Effector CD8-positive, alpha-beta T cell (primary cell): ENCODE data around the gene CORO7.

Source experiments
- DNase-seq: peaks from one replicate; lab custom pipeline; 2025; lab: John Stamatoyannopoulos, UW

The CORO7 gene

GRCh38 chr16:4371357-4372000 lies 44.9 kb downstream of the CORO7 start, which contains the start of gene VASN:
TSS of gene VASN (plus strand) at chr16:4371848. CDS start at chr16:4380878, 9,030 bp downstream.
- DNase-seq: peak; percentile 73

- no peak for DNase-seq
These were observed 45.6 kb downstream of the CORO7 start for GRCh38 chr16:4370570-4371356.

DNA sequence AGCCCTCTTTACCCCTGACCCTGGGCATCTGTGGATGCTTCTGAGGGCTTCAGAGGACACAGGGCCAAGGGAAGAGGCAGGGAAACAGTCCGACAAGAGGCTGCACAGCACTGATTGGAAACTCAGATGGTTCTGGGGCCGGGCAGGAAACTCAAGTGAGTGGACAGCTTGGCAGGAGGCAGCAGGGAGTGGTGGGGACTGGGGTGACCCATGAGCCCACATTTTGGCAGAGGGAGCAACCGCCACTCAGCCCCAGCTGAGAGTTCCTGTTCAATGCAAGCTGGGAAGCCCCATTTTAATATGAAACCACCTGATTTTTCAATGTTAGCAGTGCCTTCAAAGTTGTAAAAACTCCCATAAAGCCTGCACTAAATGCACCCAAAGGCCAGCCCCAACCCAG lies 46.2 kb downstream of the CORO7 start:
- no peak for DNase-seq

DNA sequence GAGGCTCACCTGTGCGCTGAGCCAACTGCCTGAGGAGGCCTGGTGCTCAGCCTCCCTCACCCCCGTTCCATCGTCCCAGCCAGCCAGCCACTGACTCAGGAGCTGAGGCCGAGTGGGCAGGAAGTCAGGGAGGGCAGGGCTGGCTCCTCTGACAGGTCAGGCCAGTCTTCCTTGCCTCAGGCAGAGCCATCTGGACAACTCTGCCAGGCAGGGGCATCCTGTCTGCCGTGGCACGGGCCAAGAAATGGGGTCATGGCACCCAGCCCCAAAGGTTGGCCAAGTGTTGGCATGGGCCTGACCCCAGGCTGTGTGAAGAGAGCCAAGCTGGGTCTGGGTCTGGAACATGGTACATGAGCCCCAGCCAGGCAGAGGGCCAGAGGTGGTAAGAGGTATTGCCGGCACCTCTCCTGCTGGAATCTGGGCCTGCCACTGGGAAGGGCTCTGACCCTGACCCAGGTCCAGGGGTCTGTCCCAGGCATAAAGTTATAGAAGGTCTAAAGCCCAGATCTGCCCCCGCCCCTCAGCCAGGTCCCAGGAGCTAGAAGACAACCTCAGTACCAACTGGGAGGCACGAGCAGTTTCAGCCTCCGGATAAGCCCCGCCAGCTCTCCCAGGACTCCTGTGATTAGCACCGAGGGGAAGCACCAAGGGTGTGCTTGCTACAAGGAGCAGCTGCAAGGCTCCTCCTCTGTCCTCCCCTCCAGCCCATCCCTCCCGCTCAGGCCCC lies 47.2 kb downstream of the CORO7 start:
- no peak for DNase-seq

DNA sequence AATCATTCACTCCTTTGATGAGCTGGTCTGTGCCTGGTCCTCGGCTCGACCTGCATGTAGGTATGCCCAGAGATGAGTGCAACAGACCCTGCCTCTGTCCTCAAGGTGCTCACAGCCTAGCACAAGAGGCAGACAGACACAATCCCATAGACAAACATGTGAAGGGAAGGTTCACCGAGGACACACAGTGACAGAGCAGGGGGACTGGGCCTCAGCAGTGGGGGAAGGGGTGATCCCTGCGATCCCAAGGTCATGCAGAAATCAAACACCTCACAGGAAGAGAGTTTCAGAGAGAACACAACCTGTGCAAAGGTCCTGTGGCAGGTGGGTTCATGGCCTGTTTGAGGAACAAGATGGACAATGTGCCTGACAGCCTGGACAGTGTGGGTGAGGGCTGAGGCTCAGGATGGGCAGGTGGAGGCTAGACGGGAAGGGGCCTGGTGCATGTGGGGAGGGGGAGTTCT lies 49.0 kb downstream of the CORO7 start:
- no peak for DNase-seq

- DNase-seq: no peak
These were observed 50.4 kb downstream of the CORO7 start for GRCh38 chr16:4366016-4366415.

GRCh38 chr16:4365615-4366014 lies 50.8 kb downstream of the CORO7 start:
- no peak for DNase-seq

- DNase-seq: no peak
These were observed 51.4 kb downstream of the CORO7 start for GRCh38 chr16:4365014-4365406.

- DNase-seq: no peak
These were observed 52.0 kb downstream of the CORO7 start for GRCh38 chr16:4364196-4365013.

GRCh38 chr16:4362476-4363135 lies 53.8 kb downstream of the CORO7 start:
- no peak for DNase-seq

DNA sequence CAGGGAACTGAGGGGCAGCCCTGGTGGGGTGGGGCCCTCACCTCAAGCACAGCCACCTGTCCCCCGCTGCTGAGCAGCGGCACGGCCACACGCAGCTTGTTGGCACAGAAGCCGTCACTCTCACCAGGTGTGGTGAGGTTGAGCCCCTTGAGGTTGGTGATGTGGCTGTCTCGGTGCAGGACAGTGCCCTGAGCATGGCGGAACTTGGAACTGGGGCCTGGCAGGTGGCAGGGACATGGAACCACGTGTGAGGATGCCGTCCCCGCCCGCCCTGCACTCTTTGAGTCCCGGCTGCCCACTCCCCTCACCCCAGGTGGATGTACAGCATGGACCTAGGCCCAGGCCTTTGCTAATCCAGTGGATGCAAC lies 54.5 kb downstream of the CORO7 start:
- DNase-seq: no peak

DNA sequence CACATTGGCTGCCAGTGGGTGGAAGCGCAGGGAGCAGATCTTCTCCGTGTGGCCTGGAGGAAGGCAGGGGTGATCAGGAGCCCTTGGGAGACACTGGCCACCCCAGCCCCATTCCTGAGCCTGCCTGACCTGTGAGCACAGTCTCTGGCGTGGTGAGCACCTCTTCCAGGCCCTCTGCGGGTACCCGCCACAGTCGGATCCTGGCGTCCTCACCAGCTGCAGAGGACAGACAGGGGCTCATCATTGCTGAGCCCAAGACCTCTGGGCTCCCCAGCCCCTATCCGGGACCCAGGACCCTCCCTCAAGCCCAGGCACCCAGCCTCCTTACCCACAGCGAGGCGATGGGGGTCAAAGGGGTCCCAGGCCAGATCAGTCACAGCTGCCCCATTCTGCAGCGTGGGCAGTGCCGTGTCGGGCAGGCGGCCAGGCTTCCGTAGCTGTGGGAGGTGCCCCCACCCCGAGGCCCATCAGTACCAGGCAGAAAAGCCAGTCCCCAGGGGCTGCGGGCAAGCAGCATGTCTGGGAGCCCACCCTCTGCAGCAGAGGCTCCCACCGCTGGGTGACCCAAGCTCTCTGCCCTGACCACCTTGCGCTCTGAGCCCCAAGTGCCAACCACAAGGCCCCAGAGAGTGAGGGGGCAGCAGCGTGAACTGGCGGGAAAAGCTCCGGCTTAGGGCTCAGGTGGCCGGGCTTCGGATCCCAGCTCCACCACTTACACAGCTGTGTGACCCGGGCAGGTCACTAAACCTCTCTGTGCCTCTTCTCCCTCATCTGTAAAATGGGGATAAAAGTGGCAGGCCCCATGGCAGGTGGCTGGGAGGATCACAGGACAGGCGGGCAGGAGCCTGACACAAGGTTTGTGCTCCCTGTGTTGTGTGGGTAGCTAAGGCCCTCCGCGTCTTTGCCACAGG lies 55.1 kb downstream of the CORO7 start:
- no peak for DNase-seq

GRCh38 chr16:4360538-4361021 lies 55.8 kb downstream of the CORO7 start:
- no peak for DNase-seq

DNA sequence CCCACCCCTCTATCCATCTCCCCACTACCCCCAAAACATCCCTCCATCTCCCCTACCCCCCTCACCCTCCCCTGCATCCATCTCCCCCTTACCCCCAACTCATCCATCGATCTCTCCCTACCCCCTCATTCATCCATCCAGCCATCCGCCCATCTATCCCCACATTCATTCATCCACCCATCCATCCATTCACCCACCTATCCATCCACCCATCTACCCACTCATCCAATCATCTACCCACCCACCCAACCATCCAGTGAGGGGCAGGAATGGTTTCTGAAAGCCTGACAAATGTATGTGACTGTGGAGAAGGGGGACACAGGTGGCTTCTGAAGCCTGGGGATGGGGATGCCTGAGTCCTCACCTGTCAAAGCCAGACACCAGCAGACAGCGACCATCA lies 56.5 kb downstream of the CORO7 start:
- no peak for DNase-seq

GRCh38 chr16:4358831-4359561 lies 57.4 kb downstream of the CORO7 start:
- DNase-seq: peak; percentile 67

DNA sequence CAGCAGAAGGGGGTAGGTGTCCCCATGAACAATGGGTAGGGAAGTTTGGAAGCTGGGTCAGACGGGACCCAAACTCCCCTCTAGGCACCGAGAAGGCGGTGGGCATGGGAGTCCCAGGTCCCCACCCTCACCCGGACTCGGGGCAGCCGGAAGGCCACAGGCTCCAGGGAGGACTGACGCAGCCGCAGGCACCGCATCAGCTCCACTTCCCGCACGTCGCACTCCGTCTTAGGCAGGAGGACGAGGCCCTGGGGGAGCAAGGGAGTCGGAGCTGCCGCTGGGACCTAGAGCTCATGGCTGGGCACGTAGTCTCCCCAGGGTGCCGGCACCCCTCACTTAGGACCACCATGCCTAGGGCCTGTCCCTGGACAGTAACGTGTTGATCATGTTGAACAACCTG lies 58.2 kb downstream of the CORO7 start:
- DNase-seq: no peak

- no peak for DNase-seq
These were observed 59.6 kb downstream of the CORO7 start for GRCh38 chr16:4356820-4357219.

DNA sequence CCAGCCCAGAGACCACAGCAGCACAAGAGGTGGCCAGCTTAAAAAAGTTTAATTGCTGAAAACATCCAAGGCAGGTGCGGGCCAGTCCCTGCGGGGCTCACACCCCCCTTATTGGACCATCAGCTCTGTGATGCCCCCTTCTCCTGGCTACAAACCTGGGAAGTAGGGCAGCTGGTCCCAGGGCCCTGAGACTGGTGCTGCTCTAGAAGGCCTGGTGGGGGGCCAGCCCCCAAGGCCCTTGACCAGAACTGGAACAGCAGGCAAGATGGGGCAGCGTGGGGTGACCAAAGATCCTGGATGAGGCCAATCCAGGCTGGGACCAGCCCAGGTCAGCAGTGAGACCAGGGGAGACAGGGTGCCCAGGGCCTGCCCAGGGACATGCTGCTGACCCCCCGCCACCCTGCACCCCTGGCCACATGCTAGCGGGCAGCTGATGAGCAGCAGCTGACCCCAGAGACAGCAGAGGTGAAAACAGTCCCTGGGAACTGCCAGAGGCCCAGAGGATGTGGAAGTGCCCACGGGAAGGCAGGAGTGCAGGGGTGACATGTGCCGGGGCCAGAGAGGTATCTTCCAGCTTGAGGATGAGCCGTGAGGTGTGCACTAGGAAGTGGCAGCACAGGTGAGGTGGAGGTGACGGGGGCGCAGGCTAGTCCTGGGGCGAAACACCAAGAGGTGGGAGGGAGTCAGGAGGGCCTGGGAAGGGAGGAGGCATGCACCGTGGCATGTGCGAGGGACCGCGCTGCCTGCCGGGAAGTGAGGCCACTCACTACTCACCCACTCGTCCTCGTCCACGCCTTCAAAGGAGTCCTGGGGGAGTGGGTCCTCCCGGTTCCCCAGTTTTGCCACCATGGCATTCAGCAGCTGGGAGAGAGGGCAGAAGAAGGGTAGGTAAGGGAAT lies 61.6 kb downstream of the CORO7 start:
- DNase-seq: no peak
